OCI-LY7 (cell line): ENCODE data around the gene COL4A5. TPM values are rescaled to one million over a fixed set of nuclear protein-coding genes. Genes with fewer than 3 reads are reported as not detected.

Experiments
- BruUV-seq: library from RNA; stranded (reverse); fragments of 400-500 nt; replicated peaks from 2 replicates; lab custom pipeline; 2021; lab: Mats Ljungman, UMichigan
- CTCF ChIA-PET: fragments of 300-600 bp; sonication (Branson Sonifier 250); formaldehyde crosslinking; loops from one replicate; lab custom pipeline; 2022; ENCODE audit warnings: antibody characterized with exemption; ENCODE audit not compliant: unreplicated experiment; lab: Charles Lee
- POLR2A ChIA-PET: fragments of 300-600 bp; sonication (Branson Sonifier 250); formaldehyde crosslinking; loops from one replicate; lab custom pipeline; 2022; ENCODE audit warnings: antibody characterized with exemption; lab: Charles Lee
- DNase-seq: peaks from one replicate; pipeline ENCODE4 v3.0.0-alpha.2; 2015; ENCODE audit warnings: low spot score
- H2AFZ ChIP-seq: fragments of 200-600 bp; sonication (generic), shearing (Covaris generic); 2 replicates; pipeline ENCODE4 v1.6.1; 2014; ENCODE audit warnings: mild to moderate bottlenecking, antibody characterized with exemption, low read length, moderate library complexity
- H3K27ac ChIP-seq: fragments of 200-600 bp; sonication (generic); 2 replicates; pipeline ENCODE4 v1.5.1; 2014; ENCODE audit warnings: mixed run types, low read depth, mild to moderate bottlenecking, moderate library complexity, low read length, inconsistent platforms; ENCODE audit not compliant: poor library complexity, severe bottlenecking
- H3K36me3 ChIP-seq: fragments of 200-600 bp; sonication (generic); 2 replicates; pipeline ENCODE4 v1.6.1; 2014; ENCODE audit warnings: mild to moderate bottlenecking, antibody characterized with exemption, low read length, moderate library complexity, mixed read lengths; ENCODE audit not compliant: insufficient read depth
- H3K4me1 ChIP-seq: fragments of 200-600 bp; sonication (generic); 2 replicates; pipeline ENCODE4 v1.5.1; 2014; ENCODE audit warnings: mild to moderate bottlenecking, low read length; ENCODE audit not compliant: insufficient read depth, poor library complexity, severe bottlenecking
- H3K4me2 ChIP-seq: fragments of 200-600 bp; sonication (generic); 2 replicates; pipeline ENCODE4 v1.6.1; 2014; ENCODE audit warnings: mild to moderate bottlenecking, low read length
- H3K4me3 ChIP-seq: fragments of 200-600 bp; sonication (generic); 2 replicates; pipeline ENCODE4 v1.5.1; 2014; ENCODE audit warnings: mild to moderate bottlenecking, low read depth, low read length; ENCODE audit not compliant: poor library complexity, severe bottlenecking
- H3K79me2 ChIP-seq: fragments of 200-600 bp; sonication (generic); 2 replicates; pipeline ENCODE4 v1.6.1; 2016; ENCODE audit warnings: low read depth, mild to moderate bottlenecking, low read length, moderate library complexity, mixed read lengths; ENCODE audit not compliant: insufficient read depth
- H3K9me2 ChIP-seq: fragments of 200-600 bp; sonication (generic); 2 replicates; pipeline ENCODE4 v1.6.1; 2016; ENCODE audit warnings: mild to moderate bottlenecking, low read length, mixed read lengths; ENCODE audit not compliant: insufficient read depth
- H3K9me3 ChIP-seq: fragments of 200-600 bp; sonication (generic); 2 replicates; pipeline ENCODE4 v1.6.1; 2014; ENCODE audit warnings: mild to moderate bottlenecking, mixed run types, low read length, mixed read lengths
- H4K20me1 ChIP-seq: fragments of 200-600 bp; sonication (generic); 2 replicates; pipeline ENCODE4 v1.6.1; 2014; ENCODE audit warnings: mild to moderate bottlenecking, antibody characterized with exemption, low read length, moderate library complexity, mixed read lengths; ENCODE audit not compliant: insufficient read depth
- EZH2phosphoT487 ChIP-seq: fragments of 200-600 bp; sonication (generic); IDR thresholded peaks from 2 replicates; pipeline ENCODE4 v1.6.1; 2018; ENCODE audit warnings: low read depth, borderline replicate concordance, mild to moderate bottlenecking, mixed run types, antibody characterized with exemption, low read length, moderate library complexity, mixed read lengths
- intact Hi-C: fragments of 100-400 bp; cut with micrococcal nuclease; formaldehyde crosslinking; loops from one replicate; pipeline ENCODE4 v1.10.0; 2022; ENCODE audit not compliant: unreplicated experiment
- total RNA-seq, 2 experiments: library from RNA; depleted of rRNA in 1 of 2; stranded (reverse); fragments of >200 nt in 1 of 2; shearing (Covaris generic) in 1 of 2; gene quantifications; 2 replicates each; pipeline ENCODE4 v1.2.3, GENCODE V29; 2014 to 2022
- TF ChIP-seq, protein P1 (sequence below): fragments of 200-600 bp; sonication (generic); conservative IDR thresholded peaks from 2 replicates; pipeline ENCODE4 v1.5.1; 2014; ENCODE audit warnings: mild to moderate bottlenecking, antibody characterized with exemption, low read length, moderate library complexity, mixed read lengths

The COL4A5 gene
- total RNA-seq, 2 experiments from 2014 or later: not detected

DNA sequence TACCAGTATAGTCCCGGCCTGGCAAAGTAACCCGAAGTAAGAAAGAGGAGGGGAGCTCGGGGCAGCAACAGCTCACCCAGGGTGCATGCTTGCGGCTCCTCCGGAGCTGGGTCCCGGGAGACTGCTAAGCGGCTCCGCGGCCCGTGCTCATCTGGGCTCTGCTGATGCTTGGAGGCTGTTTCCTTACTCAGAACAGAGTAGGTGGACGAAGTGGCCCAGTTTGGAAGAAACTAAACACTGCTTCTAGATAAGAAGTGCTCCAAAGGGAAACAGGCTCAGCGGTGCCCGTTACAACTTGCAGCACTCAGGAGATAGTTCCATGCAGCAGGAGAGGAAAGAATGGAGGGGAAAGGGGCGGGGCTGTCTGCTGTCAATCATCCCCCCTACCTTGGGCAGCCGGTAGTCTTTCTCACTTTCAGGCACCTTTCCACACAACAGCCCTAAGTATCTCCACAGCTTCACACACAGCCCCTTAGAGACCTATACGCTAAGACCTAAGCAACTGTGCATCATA is 1.5 kb upstream of the COL4A5 start, which contains the start of gene COL4A6:
Gene COL4A6, minus strand, starts transcription at position 313 of the 514 bp plus-strand sequence. Its CDS starts 226 bp downstream, at position 87.
- Histone ChIP-seq H3K4me2 (no peak within 1 kb of the TSS), H3K27ac (no peak within 1 kb of the TSS), H2AFZ (no peak within 1 kb of the TSS), H3K9me2 (no peaks in the 10 kb centered on the region), H4K20me1 (no peaks in the 10 kb centered on the region), H3K4me1 (no peaks in the 10 kb centered on the region), H3K79me2 (no peaks in the 10 kb centered on the region), H3K9me3 (no peaks in the 10 kb centered on the region), H3K4me3 (no peak within 1 kb of the TSS), H3K36me3 (no peaks in the 10 kb centered on the region)
- DNase-seq: no peak
- intact Hi-C loops: no loop called here
- POLR2A ChIA-PET: no interaction called here
- TF ChIP-seq, protein P1, sequence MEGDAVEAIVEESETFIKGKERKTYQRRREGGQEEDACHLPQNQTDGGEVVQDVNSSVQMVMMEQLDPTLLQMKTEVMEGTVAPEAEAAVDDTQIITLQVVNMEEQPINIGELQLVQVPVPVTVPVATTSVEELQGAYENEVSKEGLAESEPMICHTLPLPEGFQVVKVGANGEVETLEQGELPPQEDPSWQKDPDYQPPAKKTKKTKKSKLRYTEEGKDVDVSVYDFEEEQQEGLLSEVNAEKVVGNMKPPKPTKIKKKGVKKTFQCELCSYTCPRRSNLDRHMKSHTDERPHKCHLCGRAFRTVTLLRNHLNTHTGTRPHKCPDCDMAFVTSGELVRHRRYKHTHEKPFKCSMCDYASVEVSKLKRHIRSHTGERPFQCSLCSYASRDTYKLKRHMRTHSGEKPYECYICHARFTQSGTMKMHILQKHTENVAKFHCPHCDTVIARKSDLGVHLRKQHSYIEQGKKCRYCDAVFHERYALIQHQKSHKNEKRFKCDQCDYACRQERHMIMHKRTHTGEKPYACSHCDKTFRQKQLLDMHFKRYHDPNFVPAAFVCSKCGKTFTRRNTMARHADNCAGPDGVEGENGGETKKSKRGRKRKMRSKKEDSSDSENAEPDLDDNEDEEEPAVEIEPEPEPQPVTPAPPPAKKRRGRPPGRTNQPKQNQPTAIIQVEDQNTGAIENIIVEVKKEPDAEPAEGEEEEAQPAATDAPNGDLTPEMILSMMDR: no peak
- no peak for TF ChIP-seq EZH2phosphoT487
- BruUV-seq: no TSS peak
- CTCF ChIA-PET: no interaction called here

- H3K36me3 ChIP-seq: no peaks in the 10 kb centered on the region
- no TSS peak for BruUV-seq
- no peak overlapping the region for H3K4me2 ChIP-seq
- H3K27ac ChIP-seq: no peak overlapping the region
- no peak overlapping the region for H2AFZ ChIP-seq
- no peak for TF ChIP-seq EZH2phosphoT487
- TF ChIP-seq, protein P1: no peak
- no peaks in the 10 kb centered on the region for H3K9me3 ChIP-seq
- H4K20me1 ChIP-seq: no peaks in the 10 kb centered on the region
- no peak overlapping the region for H3K4me3 ChIP-seq
- H3K4me1 ChIP-seq: no peaks in the 10 kb centered on the region
- H3K9me2 ChIP-seq: no peaks in the 10 kb centered on the region
- intact Hi-C loops: no loop called here
- no peak for DNase-seq
- ChIA-PET POLR2A (interaction anchor here (0.6 kb wide), 1 partner anchor 815 kb away, joined by 3 read pairs; no protein-coding TSS in a partner anchor), CTCF (no interaction called here)
- H3K79me2 ChIP-seq: no peaks in the 10 kb centered on the region
Measured at GRCh38 chrX:108439961-108440696, 491 bp downstream of the COL4A5 start.

GRCh38 chrX:108442901-108443464 is 3.3 kb downstream of the COL4A5 start:
- ChIA-PET POLR2A (no interaction called here), CTCF (no interaction called here)
- Histone ChIP-seq H3K4me1 (no peaks in the 10 kb centered on the region), H3K9me3 (no peaks in the 10 kb centered on the region), H3K36me3 (no peaks in the 10 kb centered on the region), H3K4me2 (no peak overlapping the region), H3K79me2 (no peaks in the 10 kb centered on the region), H3K27ac (no peak overlapping the region), H3K9me2 (no peaks in the 10 kb centered on the region), H3K4me3 (no peak overlapping the region), H4K20me1 (no peaks in the 10 kb centered on the region), H2AFZ (no peak overlapping the region)
- DNase-seq: no peak
- intact Hi-C loops: no loop called here
- no TSS peak for BruUV-seq
- TF ChIP-seq EZH2phosphoT487: no peak
- TF ChIP-seq, protein P1: no peak
